ENCODE measurements around the gene FAM149A.

Gene FAM149A

DNA sequence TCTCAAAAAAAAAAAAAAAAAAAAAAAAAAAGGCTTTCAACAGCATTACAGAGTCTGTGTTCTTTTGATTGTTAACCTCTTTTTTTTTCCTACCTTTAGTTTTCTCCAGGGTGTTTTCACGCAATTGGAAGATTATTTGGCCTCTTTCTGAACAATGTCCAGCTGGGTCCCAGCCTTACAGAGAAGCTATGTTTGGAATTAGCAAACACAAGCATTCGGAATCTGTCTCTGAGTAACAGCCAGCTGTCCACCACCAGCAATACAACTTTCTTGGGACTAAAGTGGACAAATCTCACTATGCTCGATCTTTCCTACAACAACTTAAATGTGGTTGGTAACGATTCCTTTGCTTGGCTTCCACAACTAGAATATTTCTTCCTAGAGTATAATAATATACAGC, 22.3 kb upstream of the FAM149A start:
- TF ChIP-seq, protein P1, sequence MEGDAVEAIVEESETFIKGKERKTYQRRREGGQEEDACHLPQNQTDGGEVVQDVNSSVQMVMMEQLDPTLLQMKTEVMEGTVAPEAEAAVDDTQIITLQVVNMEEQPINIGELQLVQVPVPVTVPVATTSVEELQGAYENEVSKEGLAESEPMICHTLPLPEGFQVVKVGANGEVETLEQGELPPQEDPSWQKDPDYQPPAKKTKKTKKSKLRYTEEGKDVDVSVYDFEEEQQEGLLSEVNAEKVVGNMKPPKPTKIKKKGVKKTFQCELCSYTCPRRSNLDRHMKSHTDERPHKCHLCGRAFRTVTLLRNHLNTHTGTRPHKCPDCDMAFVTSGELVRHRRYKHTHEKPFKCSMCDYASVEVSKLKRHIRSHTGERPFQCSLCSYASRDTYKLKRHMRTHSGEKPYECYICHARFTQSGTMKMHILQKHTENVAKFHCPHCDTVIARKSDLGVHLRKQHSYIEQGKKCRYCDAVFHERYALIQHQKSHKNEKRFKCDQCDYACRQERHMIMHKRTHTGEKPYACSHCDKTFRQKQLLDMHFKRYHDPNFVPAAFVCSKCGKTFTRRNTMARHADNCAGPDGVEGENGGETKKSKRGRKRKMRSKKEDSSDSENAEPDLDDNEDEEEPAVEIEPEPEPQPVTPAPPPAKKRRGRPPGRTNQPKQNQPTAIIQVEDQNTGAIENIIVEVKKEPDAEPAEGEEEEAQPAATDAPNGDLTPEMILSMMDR (IDR thresholded peaks at IDR 0.05; ENCODE audit: low read depth, low read length, missing control alignments) = no peak
- H3K4me3 ChIP-seq (replicated peaks; ENCODE audit: low read depth, low read length) = no peak overlapping the region

DNA sequence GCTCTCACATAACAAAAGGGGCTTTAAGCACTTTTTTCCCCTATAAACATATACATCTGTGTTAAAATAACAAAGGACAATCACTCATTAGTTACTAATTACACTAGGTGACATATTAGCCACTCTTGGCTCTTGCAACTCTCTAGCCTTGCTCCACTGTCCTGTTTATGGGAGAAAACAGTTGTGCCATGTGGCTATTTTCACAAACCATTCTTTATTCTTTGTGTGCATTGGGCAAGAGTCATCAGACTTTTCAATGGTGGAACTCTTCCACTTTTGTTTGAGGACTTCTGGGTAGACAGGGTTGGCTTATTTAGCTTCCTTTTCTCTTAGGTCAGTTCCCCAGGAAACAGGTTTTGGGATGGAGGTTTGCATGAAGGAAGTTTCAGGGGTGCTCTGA, 16.0 kb upstream of the FAM149A start:
- no peak overlapping the region for H3K4me3 ChIP-seq (replicated peaks; ENCODE audit: low read depth, low read length)
- DNase-seq (ENCODE audit: extremely low read depth, low read depth) = no peak
- TF ChIP-seq, protein P1 (IDR thresholded peaks at IDR 0.05; ENCODE audit: low read depth, low read length, missing control alignments) = no peak

More for the DNA sequence above, 22.3 kb upstream of the FAM149A start:
- no peak for DNase-seq (ENCODE audit: extremely low read depth, low read depth)

DNA sequence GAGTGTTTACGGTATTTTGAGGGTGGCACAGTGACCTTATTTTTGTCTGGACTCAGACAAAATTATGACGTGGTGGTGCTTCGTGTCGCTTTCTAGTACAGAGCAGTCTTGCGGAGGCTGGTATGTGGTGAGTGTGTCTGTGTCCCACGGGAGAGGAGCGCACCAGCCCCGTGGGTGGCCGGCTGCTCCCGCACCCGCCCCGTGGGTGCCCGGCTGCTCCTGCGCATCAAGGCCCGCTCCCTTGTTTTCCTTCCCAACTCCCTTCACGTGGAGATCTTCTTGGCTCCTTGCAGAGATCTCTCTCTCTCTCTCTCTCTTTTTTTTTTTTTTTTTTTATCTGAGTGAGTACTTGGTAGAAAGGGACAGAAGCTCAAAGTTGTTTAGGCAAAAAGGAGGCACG, 12.2 kb upstream of the FAM149A start:
- no peak overlapping the region for H3K4me3 ChIP-seq (replicated peaks; ENCODE audit: low read depth, low read length)
- TF ChIP-seq, protein P1 (IDR thresholded peaks at IDR 0.05; ENCODE audit: low read depth, low read length, missing control alignments) = no peak
- DNase-seq (ENCODE audit: extremely low read depth, low read depth) = no peak

DNA sequence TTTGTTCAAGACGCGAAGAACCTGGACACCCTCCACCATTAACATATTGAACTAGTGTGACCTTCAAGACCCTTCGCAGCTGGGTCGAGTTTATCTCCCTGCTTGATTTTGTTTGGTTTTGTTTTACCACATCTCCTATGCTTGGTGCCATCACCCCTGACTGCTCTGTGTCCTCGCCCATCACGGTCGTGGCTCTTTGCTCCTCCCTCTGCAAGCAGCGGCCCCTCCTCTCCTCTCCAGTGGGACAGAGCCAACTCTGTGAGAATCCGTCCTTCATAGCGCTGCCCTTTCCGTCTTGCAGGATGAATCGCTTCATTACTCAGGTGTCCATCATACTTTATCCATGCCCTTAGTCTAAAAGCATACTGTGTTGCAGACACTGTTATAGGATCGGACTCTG, 9.1 kb upstream of the FAM149A start:
- TF ChIP-seq, protein P1 (IDR thresholded peaks at IDR 0.05; ENCODE audit: low read depth, low read length, missing control alignments) = no peak
- DNase-seq (ENCODE audit: extremely low read depth, low read depth) = no peak
- H3K4me3 ChIP-seq (replicated peaks; ENCODE audit: low read depth, low read length) = no peak overlapping the region

DNA sequence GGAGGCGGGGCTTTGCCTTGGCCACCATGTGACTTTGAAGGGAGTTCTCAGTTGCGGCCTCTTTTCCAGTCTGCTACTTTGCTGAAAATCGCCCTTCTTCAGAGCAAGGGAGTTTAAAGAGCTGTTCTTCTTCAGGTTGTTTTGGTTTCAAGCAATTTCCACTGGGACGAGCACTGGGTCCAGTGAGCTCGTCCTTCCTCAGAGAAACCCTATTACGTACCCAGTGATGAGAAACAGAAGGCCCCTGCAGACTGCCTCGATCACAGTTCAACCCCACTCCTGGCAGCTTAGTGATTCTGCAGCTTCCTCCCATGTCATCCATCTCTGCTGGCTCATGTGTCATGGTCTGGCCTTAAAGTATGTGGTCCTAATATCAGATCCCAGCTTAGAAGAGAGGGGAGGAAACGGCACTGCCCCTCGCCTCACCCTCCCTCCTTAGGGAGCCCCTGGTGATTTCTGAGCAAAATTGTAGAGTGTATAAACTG, 7.8 kb upstream of the FAM149A start:
- no peak for DNase-seq (ENCODE audit: extremely low read depth, low read depth)
- TF ChIP-seq, protein P1 (IDR thresholded peaks at IDR 0.05; ENCODE audit: low read depth, low read length, missing control alignments) = no peak
- H3K4me3 ChIP-seq (replicated peaks; ENCODE audit: low read depth, low read length) = no peak overlapping the region

DNA sequence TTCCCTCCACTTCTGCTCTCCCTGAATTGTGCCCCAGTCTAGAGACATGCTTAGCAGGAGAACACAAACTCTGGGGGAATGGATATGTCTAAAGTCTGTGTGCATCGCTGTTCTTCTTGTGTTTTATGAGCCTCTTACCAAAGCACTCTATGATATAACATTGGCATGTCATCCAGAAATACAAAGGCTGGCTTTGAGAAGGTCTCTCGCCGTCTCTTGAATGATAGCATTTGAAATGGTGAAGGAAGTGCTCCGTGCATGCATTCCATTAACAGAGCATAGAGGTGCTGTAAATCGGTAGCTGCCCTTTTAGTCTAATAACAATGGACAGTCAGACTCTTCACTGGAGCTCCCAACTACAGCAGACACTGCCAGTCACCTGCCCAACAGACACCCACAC, 7.1 kb upstream of the FAM149A start:
- TF ChIP-seq, protein P1 (IDR thresholded peaks at IDR 0.05; ENCODE audit: low read depth, low read length, missing control alignments) = no peak
- DNase-seq (ENCODE audit: extremely low read depth, low read depth) = no peak
- no peak overlapping the region for H3K4me3 ChIP-seq (replicated peaks; ENCODE audit: low read depth, low read length)

DNA sequence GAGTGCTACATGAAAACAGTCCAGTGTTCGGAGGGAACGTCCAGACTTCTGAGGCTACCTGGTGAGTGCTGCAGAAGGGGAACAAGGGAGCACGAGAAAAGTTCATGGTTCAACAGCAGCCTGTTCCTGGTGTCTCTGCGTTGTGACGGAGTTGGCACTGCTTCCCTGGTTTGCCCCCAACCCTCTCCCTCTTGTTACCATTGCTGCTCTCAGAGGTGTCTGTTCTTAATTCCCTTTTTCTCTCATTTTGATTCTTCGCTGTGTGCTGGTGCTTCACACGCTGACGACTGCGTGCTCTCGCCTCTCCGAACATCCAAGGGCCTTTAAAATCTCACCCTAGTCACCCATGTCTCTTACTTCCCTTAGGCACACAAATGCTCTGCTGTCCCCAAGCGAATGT, 1.6 kb upstream of the FAM149A start:
- TF ChIP-seq, protein P1 (IDR thresholded peaks at IDR 0.05; ENCODE audit: low read depth, low read length, missing control alignments) = no peak
- no peak overlapping the region for H3K4me3 ChIP-seq (replicated peaks; ENCODE audit: low read depth, low read length)
- no peak for DNase-seq (ENCODE audit: extremely low read depth, low read depth)

Data from HFF-Myc (cell line).